ENCODE measurements around the gene TUNAR.

GRCh38 chr14:95850429-95850828 is 26.2 kb upstream of the TUNAR start:
- TF ChIP-seq CTCF (IDR thresholded peaks at IDR 0.05; ENCODE audit: low read depth, low read length) (no peak), POLR2A (IDR thresholded peaks at IDR 0.05; ENCODE audit: extremely low read depth, insufficient read length) (no peak), MAX (IDR thresholded peaks at IDR 0.05; ENCODE audit: low read depth, low read length) (no peak), MYC (IDR thresholded peaks at IDR 0.05; ENCODE audit: low read depth, low read length) (no peak)
